ENCODE data around the gene MYO7B. TPM values are rescaled to one million over a fixed set of nuclear protein-coding genes. Genes with fewer than 3 reads are reported as not detected.
"Not testable (repeated sequence)": the region's sequence is repeated elsewhere in the genome, so short reads cannot be mapped to it uniquely, and the experiment has no call there.

The MYO7B gene
- total and polyA plus RNA-seq, 9 of the 15 experiments (the other 6 are each of a cell fraction or from before 2014, with no cell fraction given), result 0.08 TPM; not detected in 8

- no peaks in the 10 kb centered on the region for H3K79me2 ChIP-seq (ENCODE audit: control insufficient read depth, insufficient read depth, low read length)
- no peak overlapping the region for H2AFZ ChIP-seq (ENCODE audit: low read depth, low read length)
- in situ Hi-C loops (cut with MboI) (no loop called here), intact Hi-C loops (cut with micrococcal nuclease) (no loop called here)
- H3K9me3 ChIP-seq (replicated peaks; ENCODE audit: control insufficient read depth, insufficient read depth, low read depth, low read length), result no peaks in the 10 kb centered on the region
- ATAC-seq (peak; percentile 60), FAIRE-seq (no peak), DNase-seq (ENCODE audit: extremely low read depth in 1 of 4, low spot score in 3 of 4) (peak in 1 of 4 experiments; percentile 12)
- CTCF ChIA-PET (ENCODE audit: low intra/inter-chr PET ratio), result no interaction called here
- no TSS peak for BruUV-seq (replicated peaks)
- H3K9me1 ChIP-seq (ENCODE audit: control insufficient read depth, insufficient read depth, low read length), result no peaks in the 10 kb centered on the region
- H3K27ac ChIP-seq (ENCODE audit: extremely low read depth, low read depth, low read length), result no peak overlapping the region
- peaks cover 4 to 30% of the 10 kb centered on the region in 2 experiments; a peak in 4 of 5 replicates for H3K27me3 ChIP-seq (ENCODE audit: control insufficient read depth in 2 of 2, insufficient read depth in 2 of 2, low read length in 2 of 2)
- POLR2A ChIA-PET, result no interaction called here
- no peaks in the 10 kb centered on the region for H4K20me1 ChIP-seq (replicated peaks; ENCODE audit: control insufficient read depth, insufficient read depth, low read length)
- TF ChIP-seq ARID1B (IDR thresholded peaks at IDR 0.05), result no peak
- peak; percentile 45 for TF ChIP-seq CBFA2T2 (conservative IDR thresholded peaks at IDR 0.05)
- peak; percentile 34; the same call in 1 of the 2 replicates for TF ChIP-seq CBFA2T3 (IDR thresholded peaks at IDR 0.05)
- no peak overlapping the region for H3K4me3 ChIP-seq
- no peak overlapping the region for H3K9ac ChIP-seq (ENCODE audit: insufficient read depth in 1 of 2, low read depth in 2 of 2, low read length in 2 of 2)
- H3K4me1 ChIP-seq (replicated peaks in 1 of 2; ENCODE audit: control insufficient read depth in 2 of 2, insufficient read depth in 2 of 2, low read length in 2 of 2), result peaks cover 12% of the 10 kb centered on the region in 2 experiments; a peak in 4 of 5 replicates
- WGBS (ENCODE audit: insufficient coverage, low coverage, missing lambda C conversion rate), result 18% methylated on average over 3 of the region's 3 CpGs
- H3K4me2 ChIP-seq (ENCODE audit: insufficient read depth, low read length), result no peak overlapping the region
- no peaks in the 10 kb centered on the region for H3K36me3 ChIP-seq (ENCODE audit: control insufficient read depth, insufficient read depth, low read length)
These were observed 6.7 kb downstream of the MYO7B start for GRCh38 chr2:127542231-127542630.

GRCh38 chr2:127543013-127543501 lies 7.6 kb downstream of the MYO7B start:
- H3K27ac ChIP-seq (ENCODE audit: extremely low read depth, low read depth, low read length); H3K9me1 ChIP-seq (ENCODE audit: control insufficient read depth, insufficient read depth, low read length); H3K4me2 ChIP-seq (ENCODE audit: insufficient read depth, low read length); in situ Hi-C loops (cut with MboI); POLR2A ChIA-PET; ATAC-seq; H3K79me2 ChIP-seq (ENCODE audit: control insufficient read depth, insufficient read depth, low read length); H3K4me3 ChIP-seq; H4K20me1 ChIP-seq (replicated peaks; ENCODE audit: control insufficient read depth, insufficient read depth, low read length); CTCF ChIA-PET (ENCODE audit: low intra/inter-chr PET ratio); H3K9ac ChIP-seq (ENCODE audit: insufficient read depth in 1 of 2, low read depth in 2 of 2, low read length in 2 of 2); BruUV-seq (replicated peaks); H3K36me3 ChIP-seq (ENCODE audit: control insufficient read depth, insufficient read depth, low read length); intact Hi-C loops (cut with micrococcal nuclease); H3K9me3 ChIP-seq (replicated peaks; ENCODE audit: control insufficient read depth, insufficient read depth, low read depth, low read length); TF ChIP-seq FOXM1 (CRISPR knock-in tag; IDR thresholded peaks at IDR 0.05; ENCODE audit: low read depth): not testable (repeated sequence)
- H2AFZ ChIP-seq (ENCODE audit: low read depth, low read length), result 0 out of 2 replicates have a peak overlapping the region, but pooled peaks have one; percentile 18
- FAIRE-seq, result peak; percentile 83
- peaks cover 12% of the 10 kb centered on the region in 2 experiments; a peak in 4 of 5 replicates for H3K4me1 ChIP-seq (replicated peaks in 1 of 2; ENCODE audit: control insufficient read depth in 2 of 2, insufficient read depth in 2 of 2, low read length in 2 of 2)
- WGBS (ENCODE audit: insufficient coverage, low coverage, missing lambda C conversion rate), result 1% methylated on average over 8 of the region's 8 CpGs
- DNase-seq (ENCODE audit: extremely low read depth in 1 of 4, low spot score in 3 of 4), result peak in 2 of 4 experiments; percentile 50 to 79
- H3K27me3 ChIP-seq (ENCODE audit: control insufficient read depth in 2 of 2, insufficient read depth in 2 of 2, low read length in 2 of 2), result peaks cover 6 to 30% of the 10 kb centered on the region in 2 experiments; a peak in 4 of 5 replicates
- TF ChIP-seq FOXM1 (IDR thresholded peaks at IDR 0.05; ENCODE audit: low read depth) (peak; percentile 69), MNT (conservative IDR thresholded peaks at IDR 0.05) (peak; percentile 39 to 51; a peak in 3 of 4 replicates), STAT5A (IDR thresholded peaks at IDR 0.05; ENCODE audit: borderline replicate concordance, low read length) (peak; percentile 63), SOX6 (IDR thresholded peaks at IDR 0.05) (peak; percentile 89), CBFA2T2 (conservative IDR thresholded peaks at IDR 0.05) (peak; percentile 95), RCOR1 (IDR thresholded peaks at IDR 0.05; ENCODE audit: borderline replicate concordance in 1 of 2, low read depth in 2 of 2, low read length in 2 of 2) (peak in 1 of 2 experiments; percentile 45; a peak in 1 of 4 replicates), ZBTB11 (CRISPR knock-in tag; IDR thresholded peaks at IDR 0.05) (peak in 1 of 3 experiments; percentile 63; a peak in 1 of 6 replicates), PHB2 (IDR thresholded peaks at IDR 0.05; ENCODE audit: low read depth) (peak; percentile 69; the same call in 1 of the 2 replicates)

All from K562 (cell line).